Endothelial cell of umbilical vein (primary cell): ENCODE results near the gene PROK2. TPM values are rescaled to one million over a fixed set of nuclear protein-coding genes. Genes with fewer than 3 reads are reported as not detected.

Source experiments
- BruUV-seq: library from RNA; stranded (reverse); fragments of 400-500 nt; replicated peaks from 2 replicates; lab custom pipeline; 2021; lab: Mats Ljungman, UMichigan
- CTCF ChIA-PET: fragments of 300-600, 350-600 bp; sonication (Branson Sonifier 250); formaldehyde crosslinking; loops from one replicate; lab custom pipeline; 2021; ENCODE audit warnings: antibody characterized with exemption, inconsistent platforms; lab: Charles Lee
- POLR2A ChIA-PET: fragments of 300-600, 350-600 bp; sonication (Branson Sonifier 250); formaldehyde crosslinking; loops from one replicate; lab custom pipeline; 2021; ENCODE audit warnings: antibody characterized with exemption, inconsistent platforms; lab: Charles Lee
- DNase-seq: peaks from one replicate; pipeline ENCODE4 v3.0.0-alpha.2; 2011; ENCODE audit warnings: low read depth, low spot score
- FAIRE-seq: peaks from 2 replicates; lab custom pipeline; 2011; peaks lifted over from hg19 to GRCh38; lab: Jason Lieb, UNC
- H2AFZ ChIP-seq: 2 replicates; pipeline ENCODE4 v1.6.0; 2012; ENCODE audit warnings: low read depth, low read length, control low read depth, inconsistent platforms
- H3K27ac ChIP-seq: 2 replicates; pipeline ENCODE4 v1.5.1; 2011; ENCODE audit warnings: low read depth, mild to moderate bottlenecking, control low read depth, low read length, moderate library complexity; ENCODE audit not compliant: insufficient read depth
- H3K27me3 ChIP-seq, 2 experiments: 2 replicates each; pipeline versions ENCODE4 v1.6.0 to v1.6.1; 2011; ENCODE audit warnings: low read length in 2 of 2, mixed read lengths in 1 of 2; ENCODE audit not compliant: control insufficient read depth in 2 of 2, insufficient read depth in 2 of 2
- H3K36me3 ChIP-seq, 2 experiments: 2 replicates in 1 of 2; 3 replicates in 1 of 2; pipeline ENCODE4 v1.5.1; 2011; ENCODE audit warnings: low read length in 2 of 2, mild to moderate bottlenecking in 1 of 2, moderate library complexity in 1 of 2; ENCODE audit not compliant: control insufficient read depth in 2 of 2, insufficient read depth in 2 of 2; ENCODE audit errors: extremely low read depth in 1 of 2
- H3K4me1 ChIP-seq: 3 replicates; pipeline ENCODE4 v1.5.1; 2011; ENCODE audit warnings: mild to moderate bottlenecking, low read length; ENCODE audit not compliant: control insufficient read depth, insufficient read depth; ENCODE audit errors: extremely low read depth
- H3K4me2 ChIP-seq: 2 replicates; pipeline ENCODE4 v1.6.1; 2011; ENCODE audit warnings: low read length, control low read depth, mixed read lengths; ENCODE audit not compliant: insufficient read depth
- H3K4me3 ChIP-seq, 3 experiments: fragments of 200-600 bp in 1 of 3; sonication (generic), shearing (Covaris generic) in 1 of 3; replicated peaks in 1 of 3; 2 replicates each; pipeline ENCODE4 v1.5.1; 2011 to 2016; ENCODE audit warnings: control low read depth in 3 of 3, low read length in 3 of 3, mild to moderate bottlenecking in 2 of 3, inconsistent platforms in 1 of 3, low read depth in 1 of 3, moderate library complexity in 1 of 3; ENCODE audit not compliant: insufficient read depth in 1 of 3
- H3K79me2 ChIP-seq: 2 replicates; pipeline ENCODE4 v1.6.0; 2012; ENCODE audit warnings: low read length, inconsistent platforms; ENCODE audit not compliant: control insufficient read depth, insufficient read depth
- H3K9ac ChIP-seq: replicated peaks from 2 replicates; pipeline ENCODE3; 2011; ENCODE audit warnings: low read length, control low read depth; ENCODE audit not compliant: insufficient read depth; ENCODE audit errors: extremely low read depth
- H3K9me1 ChIP-seq: replicated peaks from 3 replicates; pipeline ENCODE4 v1.6.0; 2011; ENCODE audit warnings: mild to moderate bottlenecking, low read length; ENCODE audit not compliant: control insufficient read depth, insufficient read depth; ENCODE audit errors: extremely low read depth
- H3K9me3 ChIP-seq: replicated peaks from 2 replicates; pipeline ENCODE4 v1.5.1; 2012; ENCODE audit warnings: low read length, inconsistent platforms; ENCODE audit not compliant: control insufficient read depth, insufficient read depth
- H4K20me1 ChIP-seq: replicated peaks from 2 replicates; pipeline ENCODE3; 2011; ENCODE audit warnings: mild to moderate bottlenecking, low read length; ENCODE audit not compliant: control insufficient read depth, insufficient read depth; ENCODE audit errors: extremely low read depth
- CTCF ChIP-seq, 2 donors: IDR thresholded peaks; 1 replicate in 1 of 2; 2 replicates in 1 of 2; pipeline ENCODE4 v1.5.1; 2011; ENCODE audit warnings: low read length in 2 of 2, mild to moderate bottlenecking in 2 of 2, moderate library complexity in 2 of 2, control low read depth in 1 of 2, inconsistent platforms in 1 of 2, low read depth in 1 of 2; ENCODE audit not compliant: insufficient read depth in 1 of 2; ENCODE audit errors: extremely low read depth in 1 of 2
- EZH2 ChIP-seq: IDR thresholded peaks from 2 replicates; pipeline ENCODE4 v1.6.1; 2012; ENCODE audit warnings: borderline replicate concordance, low read depth, mild to moderate bottlenecking, moderate library complexity, low read length, inconsistent platforms; ENCODE audit not compliant: severe bottlenecking
- FOS ChIP-seq: IDR thresholded peaks from 2 replicates; pipeline ENCODE4 v1.6.1; 2011; ENCODE audit warnings: mild to moderate bottlenecking, low read length, moderate library complexity, borderline replicate concordance; ENCODE audit not compliant: insufficient read depth
- GATA2 ChIP-seq: IDR thresholded peaks from 2 replicates; pipeline ENCODE4 v1.7.0; 2011; ENCODE audit warnings: low read depth, mild to moderate bottlenecking, moderate library complexity, mixed read lengths, low read length; ENCODE audit not compliant: insufficient read length, insufficient read depth
- JUN ChIP-seq: IDR thresholded peaks from 2 replicates; pipeline ENCODE4 v1.6.1; 2011; ENCODE audit warnings: borderline replicate concordance, low read depth; ENCODE audit not compliant: insufficient read length, insufficient read depth
- MAX ChIP-seq: IDR thresholded peaks from 2 replicates; pipeline ENCODE4 v1.6.1; 2011; ENCODE audit not compliant: insufficient read depth, insufficient read length
- MYC ChIP-seq: IDR thresholded peaks from one replicate; pipeline ENCODE4 v1.6.1; 2011; ENCODE audit warnings: mild to moderate bottlenecking, low read depth, low read length
- POLR2A ChIP-seq: IDR thresholded peaks from 2 replicates; pipeline ENCODE4 v1.6.1; 2012; ENCODE audit warnings: low read depth, mild to moderate bottlenecking, control low read depth, low read length
- POLR2AphosphoS5 ChIP-seq: IDR thresholded peaks from 2 replicates; pipeline ENCODE4 v1.6.1; 2012; ENCODE audit warnings: low read depth, mild to moderate bottlenecking, control low read depth, low read length, moderate library complexity; ENCODE audit not compliant: insufficient read depth
- dilution Hi-C: fragments of 300-500 bp; cut with MboI; formaldehyde crosslinking; loops from one replicate; pipeline ENCODE4 v1.15.0; 2019; ENCODE audit warnings: low sequenced_read_pairs; ENCODE audit not compliant: extremely low pct_ligation_motif_present
- intact Hi-C: fragments of 100-400 bp; cut with micrococcal nuclease; formaldehyde crosslinking; loops from one replicate; pipeline ENCODE4 v1.10.0; 2022
- polyA plus RNA-seq, 4 experiments: library from polyadenylated mRNA; depleted of rRNA in 3 of 4; stranded (reverse) in 3 of 4; unstranded in 1 of 4; fragments of >200 nt; gene quantifications; 2 replicates each; pipeline versions ENCODE4 v1.2.1 to v1.2.3, GENCODE V29; 2011 to 2012; ENCODE audit warnings: missing spikeins in 1 of 4
- total RNA-seq: library from RNA; stranded (reverse); gene quantifications from 2 replicates; pipeline ENCODE4 v1.2.3, GENCODE V29; 2021

PROK2 gene
- total and polyA plus RNA-seq, 2 donors (not counting 3 experiments of a cell fraction or from before 2014, with no cell fraction given) = not detected

- FAIRE-seq = no peak
- Histone ChIP-seq H3K9ac (no peak overlapping the region), H3K27me3 (peaks cover 40 to 79% of the 10 kb centered on the region in 2 experiments), H2AFZ (no peak overlapping the region), H3K36me3 (no peaks in the 10 kb centered on the region), H3K4me3 (no peak overlapping the region), H3K4me1 (no peaks in the 10 kb centered on the region), H3K4me2 (no peak overlapping the region), H3K79me2 (no peaks in the 10 kb centered on the region), H3K9me3 (no peaks in the 10 kb centered on the region), H3K27ac (no peak overlapping the region), H4K20me1 (no peaks in the 10 kb centered on the region), H3K9me1 (no peaks in the 10 kb centered on the region)
- TF ChIP-seq POLR2AphosphoS5 (no peak), MYC (no peak), JUN (no peak), POLR2A (no peak), CTCF (IDR thresholded peaks at IDR 0.05; ENCODE audit: extremely low read depth in 1 of 2, insufficient read depth in 1 of 2, low read depth in 1 of 2, low read length in 2 of 2) (no peak), FOS (no peak), GATA2 (no peak), MAX (no peak), EZH2 (no peak)
- no TSS peak for BruUV-seq
- dilution Hi-C loops (no loop called here), intact Hi-C loops (no loop called here)
- no peak for DNase-seq
- ChIA-PET CTCF (no interaction called here), POLR2A (no interaction called here)
Measured at GRCh38 chr3:71784201-71784913, 591 bp downstream of the PROK2 start.
